PC-9 (cell line): ENCODE data around the gene PLEKHA7. TPM values are rescaled to one million over a fixed set of nuclear protein-coding genes. Genes with fewer than 3 reads are reported as not detected.
A peak's percentile ranks its signal among the peaks of the same experiment; 100 is the strongest.

ENCODE experiments used
- BruUV-seq: library from RNA; stranded (reverse); fragments of 400-500 nt; replicated peaks from 2 replicates; lab custom pipeline; 2021; lab: Mats Ljungman, UMichigan
- CTCF ChIA-PET: fragments of 300-600 bp; sonication (Branson Sonifier 250); formaldehyde crosslinking; loops from one replicate; lab custom pipeline; 2022; ENCODE audit warnings: antibody characterized with exemption; lab: Charles Lee
- POLR2A ChIA-PET: fragments of 300-600 bp; sonication (Branson Sonifier 250); formaldehyde crosslinking; loops from one replicate; lab custom pipeline; 2022; ENCODE audit warnings: antibody characterized with exemption; ENCODE audit not compliant: unreplicated experiment; lab: Charles Lee
- DNase-seq, 2 experiments: peaks; one replicate each; pipeline versions ENCODE4 v3.0.0 to v3.0.0-alpha.2; 2015 to 2022; ENCODE audit warnings: mixed read lengths in 1 of 2
- H2AFZ ChIP-seq: fragments of 200-600 bp; sonication (generic); 2 replicates; pipeline ENCODE4 v1.8.1; 2017; ENCODE audit warnings: antibody characterized with exemption
- H3F3A ChIP-seq: fragments of 200-600 bp; sonication (generic); 2 replicates; pipeline ENCODE4 v1.8.1; 2017; ENCODE audit warnings: antibody characterized with exemption, mild to moderate bottlenecking, low read depth; ENCODE audit not compliant: insufficient read depth
- H3K27ac ChIP-seq: fragments of 200-600 bp; sonication (generic); 2 replicates; pipeline ENCODE4 v1.6.1; 2016; ENCODE audit warnings: mixed run types
- H3K27me3 ChIP-seq: fragments of 200-600 bp; sonication (generic); 2 replicates; pipeline ENCODE4 v1.6.1; 2016; ENCODE audit warnings: low read depth, mixed run types; ENCODE audit not compliant: insufficient read depth
- H3K36me3 ChIP-seq: fragments of 200-600 bp; sonication (generic); 2 replicates; pipeline ENCODE4 v1.6.1; 2016; ENCODE audit warnings: low read depth, mixed run types
- H3K4me1 ChIP-seq: fragments of 200-600 bp; sonication (generic); replicated peaks from 2 replicates; pipeline ENCODE4 v1.6.1; 2016; ENCODE audit warnings: mixed run types; ENCODE audit not compliant: insufficient read depth
- H3K4me2 ChIP-seq: fragments of 200-600 bp; sonication (generic); 2 replicates; pipeline ENCODE4 v1.6.1; 2017; ENCODE audit warnings: mixed run types
- H3K4me3 ChIP-seq: fragments of 200-600 bp; sonication (generic); 2 replicates; pipeline ENCODE4 v1.6.1; 2016; ENCODE audit warnings: mixed run types
- H3K79me2 ChIP-seq: fragments of 200-600 bp; sonication (generic); 2 replicates; pipeline ENCODE4 v1.6.1; 2017; ENCODE audit warnings: low read depth, mixed run types
- H3K9me2 ChIP-seq: fragments of 200-600 bp; sonication (generic); 2 replicates; pipeline ENCODE4 v1.8.1; 2017; ENCODE audit warnings: mild to moderate bottlenecking; ENCODE audit not compliant: insufficient read depth
- H3K9me3 ChIP-seq: fragments of 200-600 bp; sonication (generic); 2 replicates; pipeline ENCODE4 v1.8.1; 2016; ENCODE audit warnings: low read depth; ENCODE audit not compliant: insufficient read depth
- H4K20me1 ChIP-seq: fragments of 200-600 bp; sonication (generic); 2 replicates; pipeline ENCODE4 v1.8.1; 2017; ENCODE audit not compliant: insufficient read depth
- CTCF ChIP-seq: fragments of 200-600 bp; sonication (generic); conservative IDR thresholded peaks from 2 replicates; pipeline ENCODE4 v1.6.1; 2017; ENCODE audit warnings: mixed run types, antibody characterized with exemption, mild to moderate bottlenecking, moderate library complexity
- EZH2 ChIP-seq: fragments of 200-600 bp; sonication (generic); IDR thresholded peaks from 2 replicates; pipeline ENCODE4 v1.8.0; 2017; ENCODE audit warnings: antibody characterized with exemption, low read depth
- intact Hi-C: fragments of 100-400 bp; cut with micrococcal nuclease; formaldehyde crosslinking; loops from one replicate; pipeline ENCODE4 v1.10.0; 2022; ENCODE audit not compliant: unreplicated experiment
- total RNA-seq: library from RNA; stranded (reverse); gene quantifications from 2 replicates; pipeline ENCODE4 v1.2.3, GENCODE V29; 2021

Gene PLEKHA7
- total RNA-seq, 1 experiment from 2014 or later: 26.9 TPM

DNA sequence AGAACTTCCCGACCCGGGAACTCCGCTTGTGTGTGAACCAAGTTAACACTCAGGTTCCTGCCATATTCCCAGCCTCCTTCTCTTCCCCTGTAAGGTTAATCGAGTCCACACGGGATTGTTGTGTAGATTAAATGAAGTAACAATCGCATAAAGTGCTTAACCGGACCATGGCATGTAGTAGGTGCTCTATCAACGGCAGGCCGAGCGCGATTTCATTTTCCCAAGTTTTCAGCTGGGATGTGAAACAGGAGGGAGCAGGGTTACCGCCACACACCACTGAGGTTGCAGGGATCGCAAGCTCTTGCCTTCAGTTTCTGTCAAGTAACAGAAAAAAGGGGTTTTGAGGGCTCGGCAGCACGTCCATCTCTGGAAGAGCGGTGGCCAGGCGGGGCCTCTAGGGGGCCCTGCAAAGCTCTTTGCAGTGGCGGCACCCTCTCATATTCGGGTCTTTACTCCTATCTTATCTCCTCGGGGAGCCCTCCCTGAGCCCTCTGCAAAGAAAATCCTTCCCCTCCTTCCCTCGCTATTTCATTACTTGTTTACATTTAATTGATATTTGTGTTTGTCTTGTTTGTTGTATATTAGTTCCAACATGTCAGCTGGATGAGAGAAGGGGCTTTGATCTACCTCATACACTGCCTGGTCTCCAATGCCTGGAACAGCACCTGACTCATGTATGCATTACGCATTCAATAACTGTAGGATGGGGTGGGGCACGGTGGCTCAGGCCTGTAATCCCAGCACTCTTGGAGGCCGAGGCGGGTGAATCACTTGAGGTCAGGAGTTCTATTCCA is 816 bp upstream of the PLEKHA7 start:
- DNase-seq: peak; percentile 57 to 88
- H2AFZ ChIP-seq: peak overlapping the region; percentile 89
- CTCF ChIA-PET: interaction anchor here (0.5 kb wide), 1 partner anchor 33 kb away, joined by 3 read pairs; no protein-coding TSS in a partner anchor
- H3K9me2 ChIP-seq: no peaks in the 10 kb centered on the region
- intact Hi-C loops: loop anchor here (1.0 to 5.0 kb wide), 3 partner anchors 47 to 69 kb away; no protein-coding TSS in a partner anchor
- TF ChIP-seq CTCF: peak; percentile 71
- no peak for TF ChIP-seq EZH2
- POLR2A ChIA-PET: interaction anchor here (0.6 kb wide), 4 partner anchors 28 to 193 kb away, joined by 3 to 30 read pairs (median 4); no protein-coding TSS in a partner anchor
- H3F3A ChIP-seq: peaks cover 56% of the 10 kb centered on the region
- H4K20me1 ChIP-seq: no peaks in the 10 kb centered on the region
- H3K36me3 ChIP-seq: no peaks in the 10 kb centered on the region
- H3K79me2 ChIP-seq: peaks cover 56% of the 10 kb centered on the region
- peak overlapping the region; percentile 89 for H3K4me3 ChIP-seq
- no TSS peak for BruUV-seq
- peak overlapping the region; percentile 85 for H3K4me2 ChIP-seq
- H3K27ac ChIP-seq: peak overlapping the region; percentile 70
- H3K9me3 ChIP-seq: no peaks in the 10 kb centered on the region
- H3K4me1 ChIP-seq: peaks cover 60% of the 10 kb centered on the region
- H3K27me3 ChIP-seq: no peaks in the 10 kb centered on the region

GRCh38 chr11:17013548-17014320 is 480 bp downstream of the PLEKHA7 start:
- POLR2A ChIA-PET: interaction anchor here (0.5 to 1.3 kb wide), 2 partner anchors 31 to 1038 kb away, joined by 3 to 5 read pairs; no protein-coding TSS in a partner anchor
- Histone ChIP-seq H3K9me2 (no peaks in the 10 kb centered on the region), H3K79me2 (peaks cover 68% of the 10 kb centered on the region), H3K27ac (peak overlapping the region; percentile 77), H3K27me3 (no peaks in the 10 kb centered on the region), H2AFZ (peak overlapping the region; percentile 93), H4K20me1 (no peaks in the 10 kb centered on the region), H3K9me3 (no peaks in the 10 kb centered on the region), H3K36me3 (no peaks in the 10 kb centered on the region), H3K4me2 (peak overlapping the region; percentile 83), H3K4me1 (peaks cover 56% of the 10 kb centered on the region), H3F3A (peaks cover 49% of the 10 kb centered on the region), H3K4me3 (peak overlapping the region; percentile 99)
- intact Hi-C loops: loop anchor here (1.0 to 2.0 kb wide), 2 partner anchors 26 to 57 kb away; no protein-coding TSS in a partner anchor
- TF ChIP-seq CTCF (no peak), EZH2 (no peak)
- CTCF ChIA-PET: interaction anchor here (0.6 kb wide), 1 partner anchor 27 kb away, joined by 4 read pairs; no protein-coding TSS in a partner anchor
- peak; percentile 34 to 36 for DNase-seq
- no TSS peak for BruUV-seq
